ENCODE measurements around the gene TAF4B.

GRCh38 chr18:26258711-26259110 is 32.5 kb downstream of the TAF4B start:
- no peak for TF ChIP-seq CTCF (IDR thresholded peaks at IDR 0.05)
- no peak for TF ChIP-seq POLR2A (IDR thresholded peaks at IDR 0.05)
